Activated CD8-positive, alpha-beta memory T cell treated with anti-CD3 and anti-CD28 coated beads, Interleukin-2, amount 50 U/mL, for 48 hours (primary cell): ENCODE results near the gene GLCE.
A peak's percentile ranks its signal among the peaks of the same experiment; 100 is the strongest.

Experiments
- DNase-seq: peaks from one replicate; pipeline ENCODE4 v3.0.0-alpha.2; 2020

The GLCE gene

GRCh38 chr15:69160141-69160993 lies at the start of gene GLCE:
Gene GLCE, plus strand, starts transcription at chr15:69160635. Its CDS starts 95,172 bp downstream, at chr15:69255807.
- DNase-seq, result peak; percentile 95

- DNase-seq, result no peak
These were observed 46.0 kb upstream of the GLCE start for GRCh38 chr15:69114331-69114928.

DNA sequence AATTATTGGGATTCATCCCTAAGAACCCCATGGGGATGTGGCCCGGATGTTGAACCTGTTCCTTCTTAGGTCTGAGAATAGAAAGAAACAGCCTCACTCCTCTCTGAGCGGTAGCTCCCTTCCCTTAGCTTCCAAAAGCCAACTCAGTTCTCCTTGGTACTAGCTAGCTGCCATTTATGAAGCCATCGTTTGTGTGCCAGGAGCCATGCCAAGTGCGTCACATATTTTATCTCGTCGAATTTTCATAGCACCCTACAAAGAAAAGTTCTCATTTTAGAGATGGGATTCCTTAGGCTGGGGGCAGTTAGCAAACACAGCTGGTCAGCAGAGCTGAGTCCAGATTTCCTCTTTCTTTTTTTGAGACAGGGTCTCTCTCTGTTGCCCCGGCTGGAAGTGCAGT lies 45.4 kb upstream of the GLCE start:
- DNase-seq, result no peak

DNA sequence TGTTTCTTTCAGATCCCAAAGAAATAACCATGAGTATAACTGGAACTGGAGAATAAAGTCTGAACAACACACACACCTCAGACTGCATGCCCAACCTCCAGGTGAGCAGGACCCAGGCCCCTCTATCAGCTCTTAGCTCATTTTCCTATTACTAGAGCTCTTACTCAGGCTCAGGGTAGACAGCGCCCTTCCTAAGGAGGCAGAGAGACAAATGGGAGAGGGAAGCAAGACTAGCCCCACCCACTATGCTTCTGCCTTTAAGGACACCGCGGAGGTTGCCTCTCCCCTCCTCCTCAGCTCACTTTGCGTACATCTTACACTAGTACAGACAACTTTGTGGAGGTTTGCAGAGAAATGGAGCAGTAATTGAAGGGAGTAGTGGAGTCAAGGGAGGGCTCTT lies 44.0 kb upstream of the GLCE start:
- DNase-seq, result no peak

GRCh38 chr15:69117431-69117871 lies 43.0 kb upstream of the GLCE start:
- no peak for DNase-seq

DNA sequence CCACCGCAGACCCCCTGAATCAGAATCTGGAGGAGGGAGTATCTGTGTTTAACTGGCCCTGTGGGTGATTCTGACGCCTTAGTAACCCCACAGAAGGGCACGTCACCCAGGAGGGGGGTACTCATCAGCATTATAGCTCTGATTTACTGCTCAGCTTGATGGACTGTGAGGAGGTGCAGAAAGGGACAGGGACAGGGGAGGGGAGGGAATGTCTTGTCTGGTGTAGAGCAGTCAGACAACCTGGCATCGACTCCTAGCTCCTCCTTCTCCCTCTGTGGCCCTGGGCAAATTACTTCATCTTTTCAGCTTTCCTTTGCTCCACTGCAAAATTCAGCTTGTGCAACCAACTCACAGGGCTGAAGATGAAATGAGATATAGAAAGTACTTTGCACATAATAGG lies 42.3 kb upstream of the GLCE start:
- no peak for DNase-seq

GRCh38 chr15:69119001-69119400 lies 41.4 kb upstream of the GLCE start:
- DNase-seq, result no peak

- no peak for DNase-seq
These were observed 40.6 kb upstream of the GLCE start for GRCh38 chr15:69119683-69120395.

DNA sequence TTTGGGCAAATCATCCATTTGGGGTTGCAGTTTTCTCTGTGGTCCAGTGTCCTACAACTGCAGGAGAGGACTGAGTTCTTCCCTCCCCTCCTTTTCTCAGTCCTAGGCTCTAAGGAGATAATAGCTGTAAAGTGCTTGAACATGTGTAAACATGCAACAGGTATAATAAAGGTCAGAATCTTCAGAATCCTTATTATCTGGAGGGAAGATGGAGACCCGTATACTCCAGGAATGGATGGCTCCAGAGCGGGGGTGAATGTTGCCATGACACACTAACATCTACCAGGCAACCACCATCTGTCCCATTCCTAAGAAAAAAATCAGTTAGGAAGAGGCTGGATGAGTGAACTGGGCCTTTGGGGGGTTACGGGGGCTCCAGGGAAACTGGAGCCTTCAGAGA lies 39.7 kb upstream of the GLCE start:
- DNase-seq, result no peak

GRCh38 chr15:69121198-69121828 lies 39.1 kb upstream of the GLCE start:
- DNase-seq, result no peak

DNA sequence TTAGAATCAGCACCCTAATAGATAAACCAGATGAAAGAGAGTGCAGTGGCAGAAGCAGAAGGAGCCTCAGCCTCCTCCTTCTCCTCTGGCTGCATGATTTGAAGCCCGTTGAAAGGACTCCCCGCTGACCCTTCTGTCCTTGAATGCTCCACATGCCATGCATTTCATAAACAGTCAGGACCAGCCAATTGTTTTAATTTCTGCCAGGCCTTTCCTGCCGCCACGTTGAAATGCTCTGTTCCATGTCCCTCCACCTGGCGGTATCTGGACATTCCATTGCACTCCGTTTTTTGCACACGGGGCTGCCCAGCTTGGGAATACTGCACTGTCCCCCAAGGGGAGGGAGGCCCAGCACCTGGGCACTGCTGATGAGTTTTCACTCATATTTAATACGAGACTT lies 35.2 kb upstream of the GLCE start:
- DNase-seq, result no peak

- no peak for DNase-seq
These were observed 34.4 kb upstream of the GLCE start for GRCh38 chr15:69126054-69126469.

- DNase-seq, result no peak
These were observed 33.1 kb upstream of the GLCE start for GRCh38 chr15:69127306-69127705.

DNA sequence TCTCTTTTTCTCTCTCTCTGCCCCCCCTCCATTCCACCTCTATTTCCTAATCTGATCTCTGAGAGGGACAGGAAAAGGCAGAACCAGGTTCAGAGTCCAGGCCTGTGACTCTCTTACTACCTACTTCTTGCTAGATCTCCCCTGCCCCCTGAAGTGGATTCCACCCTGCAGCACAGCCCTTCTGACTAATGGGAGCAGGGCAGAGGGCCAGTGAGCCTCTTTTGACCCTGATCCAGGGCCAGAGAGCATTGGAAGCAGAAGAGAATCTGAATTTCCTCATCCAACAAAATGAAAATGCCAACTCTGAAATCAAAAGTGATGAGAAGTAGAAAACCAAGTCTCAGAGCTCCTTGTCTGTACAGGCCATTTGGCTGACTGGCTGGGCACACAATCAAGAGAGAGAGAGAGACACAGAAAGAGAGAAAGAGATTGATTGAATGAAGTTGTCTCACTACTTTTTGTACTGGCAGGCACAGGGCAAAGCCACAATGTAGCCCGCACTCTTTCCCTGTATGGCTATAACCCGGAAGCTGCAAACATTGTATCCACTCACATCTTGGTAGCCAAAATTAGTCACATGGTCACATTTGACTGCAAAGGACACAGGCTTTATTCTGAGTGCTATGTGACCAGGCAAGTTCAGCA lies 31.6 kb upstream of the GLCE start:
- DNase-seq, result no peak

DNA sequence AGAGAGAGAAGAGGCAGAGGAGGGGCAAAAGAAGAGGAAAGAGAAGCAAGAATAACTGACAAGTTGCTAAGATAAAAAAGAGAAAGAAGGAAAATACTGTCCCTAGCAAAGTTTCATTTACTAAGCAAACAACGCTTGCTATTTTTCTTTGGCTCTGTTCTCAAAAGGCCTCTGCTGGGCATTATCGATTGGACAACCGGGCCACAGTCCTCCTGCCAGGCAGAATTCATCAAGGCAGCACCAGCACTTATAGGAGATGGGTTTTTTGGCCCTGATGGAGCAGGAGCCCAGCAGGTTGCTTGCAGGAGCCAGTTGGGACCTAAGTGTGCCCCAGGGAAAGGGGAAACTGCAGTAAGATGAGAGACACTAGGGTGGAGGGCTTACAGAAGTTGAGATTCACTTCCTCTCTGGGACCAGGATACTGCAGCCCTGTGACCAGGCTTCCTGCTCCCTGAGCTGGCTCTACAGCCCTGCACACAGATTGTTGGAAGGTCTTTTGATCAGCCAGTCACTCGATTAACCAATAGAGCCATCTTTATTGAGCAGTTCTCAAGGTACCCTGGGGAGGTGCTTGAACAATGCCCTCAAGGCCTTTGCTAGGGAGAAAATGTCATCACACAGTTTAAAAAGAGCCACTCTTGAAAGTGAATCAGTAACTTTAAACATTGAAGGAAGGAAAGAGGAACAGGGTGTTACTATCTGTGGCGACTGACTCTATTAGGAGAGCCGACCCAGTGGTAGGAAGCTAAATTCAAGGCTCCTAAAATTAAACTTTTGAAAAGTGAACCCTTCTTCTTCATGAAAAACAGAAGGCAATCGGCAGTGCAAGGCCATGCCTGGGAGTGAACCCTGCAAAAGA lies 28.8 kb upstream of the GLCE start:
- DNase-seq, result no peak

DNA sequence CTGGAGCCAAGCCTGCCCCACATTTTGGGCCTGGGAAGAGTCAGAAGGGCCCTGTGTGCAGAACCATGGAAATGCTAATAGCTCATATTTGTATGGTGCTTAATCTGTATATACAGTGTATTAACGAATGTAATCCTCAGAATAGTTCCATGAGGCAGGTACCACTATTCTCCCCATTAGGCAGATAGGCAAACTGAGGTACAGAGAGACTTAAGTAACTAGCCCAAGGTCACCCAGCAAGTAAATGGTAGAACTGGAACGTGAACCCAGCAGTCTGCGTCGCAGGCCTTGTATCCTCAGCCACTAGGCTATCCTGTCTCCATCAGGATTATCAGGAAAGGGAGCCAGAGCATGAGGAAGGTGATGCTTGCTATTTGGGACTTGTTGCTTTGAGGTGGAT lies 28.0 kb upstream of the GLCE start:
- DNase-seq, result no peak

DNA sequence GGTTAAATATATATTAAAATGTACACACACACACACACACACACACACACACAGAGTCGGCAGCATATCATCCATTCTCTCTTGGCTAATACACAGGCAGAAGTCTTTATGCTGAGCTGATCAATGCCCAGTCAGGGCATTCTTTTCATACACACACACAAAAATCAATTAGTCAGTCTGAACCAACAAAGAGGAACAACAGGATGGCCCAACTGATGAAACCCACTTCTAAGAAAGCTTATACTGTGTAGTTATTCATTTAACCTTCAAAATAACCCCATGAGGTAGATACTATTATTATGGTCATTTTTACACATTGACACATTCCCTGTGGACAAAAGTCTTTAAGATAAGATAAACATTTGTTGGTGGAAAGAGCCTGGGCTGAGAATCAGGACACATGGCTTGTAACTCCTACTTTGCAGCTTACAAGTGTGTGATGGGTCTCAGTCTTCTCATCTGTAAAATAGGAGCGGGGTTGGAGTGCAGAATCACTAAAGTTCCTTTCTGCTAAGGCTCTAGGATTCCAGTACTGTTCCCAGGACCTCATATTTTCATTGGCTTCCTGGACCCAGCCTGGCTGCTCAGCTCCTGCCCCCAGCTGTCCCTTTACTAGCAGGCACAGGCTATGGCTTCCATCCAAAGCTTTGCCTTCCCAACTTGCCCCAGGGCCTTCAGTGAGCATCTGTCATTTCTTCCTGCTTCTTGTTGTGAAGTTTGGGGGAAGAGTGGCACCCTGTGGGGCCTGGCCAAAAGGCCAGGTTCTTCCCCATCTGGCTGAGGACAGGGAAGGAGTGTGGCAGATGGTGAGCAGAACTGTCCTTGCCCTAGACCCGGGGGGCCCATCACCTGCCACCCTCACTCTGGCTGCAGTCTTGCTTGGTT lies 27.2 kb upstream of the GLCE start:
- DNase-seq, result no peak

GRCh38 chr15:69133862-69134519 lies 26.4 kb upstream of the GLCE start:
- no peak for DNase-seq

- no peak for DNase-seq
These were observed 25.6 kb upstream of the GLCE start for GRCh38 chr15:69134791-69135190.

DNA sequence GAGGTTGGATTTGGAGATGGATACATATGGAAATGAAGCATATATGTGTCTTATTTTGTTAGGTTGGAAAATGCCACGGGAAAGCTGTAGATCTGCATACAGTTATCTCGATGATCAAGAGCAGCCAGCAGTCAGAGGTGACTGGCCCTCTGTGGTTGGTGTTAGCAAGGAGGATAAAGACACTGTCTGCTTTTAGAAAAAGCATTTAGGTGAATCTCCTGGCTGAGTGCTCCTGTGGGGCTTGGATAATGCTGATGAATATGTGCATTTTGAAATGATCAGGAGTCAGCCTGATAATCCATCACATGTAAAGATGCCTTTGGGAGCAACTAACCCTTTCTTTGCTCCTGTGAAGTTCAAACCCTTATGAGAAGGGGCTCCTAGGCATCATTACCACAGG lies 24.9 kb upstream of the GLCE start:
- DNase-seq, result no peak
